ENCODE results near the gene GRK4.
"Not testable (repeated sequence)": the region's sequence is repeated elsewhere in the genome, so short reads cannot be mapped to it uniquely, and the experiment has no call there.

Gene GRK4

GRCh38 chr4:2930758-2931511 lies 32.4 kb upstream of the GRK4 start:
- DNase-seq (ENCODE audit: low spot score), result no peak

GRCh38 chr4:2931512-2932301 lies 31.7 kb upstream of the GRK4 start:
- no peak for DNase-seq (ENCODE audit: low spot score)

GRCh38 chr4:2932321-2932950 lies 30.9 kb upstream of the GRK4 start:
- DNase-seq (ENCODE audit: low spot score), result no peak

GRCh38 chr4:2932951-2933565 lies 30.3 kb upstream of the GRK4 start:
- DNase-seq (ENCODE audit: low spot score), result no peak

GRCh38 chr4:2933566-2934076 lies 29.8 kb upstream of the GRK4 start:
- no peak for DNase-seq (ENCODE audit: low spot score)

- DNase-seq (ENCODE audit: low spot score), result peak; percentile 77
Measured at GRCh38 chr4:2934077-2934812, 29.1 kb upstream of the GRK4 start.

GRCh38 chr4:2934813-2935761 lies 28.3 kb upstream of the GRK4 start:
- peak; percentile 93 for DNase-seq (ENCODE audit: low spot score)

- no peak for DNase-seq (ENCODE audit: low spot score)
Measured at GRCh38 chr4:2935762-2936743, 27.3 kb upstream of the GRK4 start.

- DNase-seq (ENCODE audit: low spot score), result no peak
Measured at GRCh38 chr4:2936773-2937145, 26.6 kb upstream of the GRK4 start.

GRCh38 chr4:2937146-2937857 lies 26.1 kb upstream of the GRK4 start:
- DNase-seq (ENCODE audit: low spot score), result no peak

GRCh38 chr4:2937986-2938385 lies 25.4 kb upstream of the GRK4 start:
- no peak for DNase-seq (ENCODE audit: low spot score)

- DNase-seq (ENCODE audit: low spot score), result not testable (repeated sequence)
Measured at GRCh38 chr4:2938411-2938810, 25.0 kb upstream of the GRK4 start.

GRCh38 chr4:2938906-2939305 lies 24.5 kb upstream of the GRK4 start:
- no peak for DNase-seq (ENCODE audit: low spot score)

GRCh38 chr4:2939383-2940243 lies 23.8 kb upstream of the GRK4 start:
- no peak for DNase-seq (ENCODE audit: low spot score)

- no peak for DNase-seq (ENCODE audit: low spot score)
Measured at GRCh38 chr4:2940267-2941137, 22.9 kb upstream of the GRK4 start.

Measured in hepatic stellate cell (primary cell).